D721Med (cell line): ENCODE measurements around the gene TTC3.

Experiments
- DNase-seq: peaks from one replicate; pipeline ENCODE4 v3.0.0; 2011; ENCODE audit warnings: low spot score; ENCODE audit not compliant: insufficient read length
- FAIRE-seq: peaks from 2 replicates; lab custom pipeline; 2011; peaks lifted over from hg19 to GRCh38; lab: Jason Lieb, UNC
- CTCF ChIP-seq: IDR thresholded peaks from 2 replicates; pipeline ENCODE4 v1.5.1; 2012; ENCODE audit warnings: mild to moderate bottlenecking, control low read depth; ENCODE audit not compliant: insufficient read depth; ENCODE audit errors: missing control alignments

Gene TTC3

GRCh38 chr21:37166733-37167132 lies 93.7 kb downstream of the TTC3 start:
- peak; percentile 26 for TF ChIP-seq CTCF
- FAIRE-seq (no peak), DNase-seq (no peak)

GRCh38 chr21:37168666-37169065 lies 95.6 kb downstream of the TTC3 start:
- DNase-seq: no peak
- FAIRE-seq: no peak
- no peak for TF ChIP-seq CTCF

GRCh38 chr21:37172646-37173045 lies 99.6 kb downstream of the TTC3 start:
- DNase-seq (no peak), FAIRE-seq (no peak)
- no peak for TF ChIP-seq CTCF

GRCh38 chr21:37176716-37177115 lies 103.7 kb downstream of the TTC3 start:
- FAIRE-seq (no peak), DNase-seq (no peak)
- no peak for TF ChIP-seq CTCF

- FAIRE-seq (no peak), DNase-seq (no peak)
- no peak for TF ChIP-seq CTCF
Observed at GRCh38 chr21:37181059-37181458, 108.0 kb downstream of the TTC3 start.

GRCh38 chr21:37182222-37182621 lies 109.2 kb downstream of the TTC3 start:
- no peak for FAIRE-seq
- no peak for TF ChIP-seq CTCF
- no peak for DNase-seq

- DNase-seq (no peak), FAIRE-seq (no peak)
- TF ChIP-seq CTCF: no peak
Observed at GRCh38 chr21:37183749-37184148, 110.7 kb downstream of the TTC3 start.
